Hematopoietic multipotent progenitor cell treated with erythropoietin and hydrocortisone succinate and interleukin-3 and kit ligand, for 15 days (in vitro differentiated cells): ENCODE measurements around the gene METTL17.
"Not testable (repeated sequence)": the region's sequence is repeated elsewhere in the genome, so short reads cannot be mapped to it uniquely, and the experiment has no call there.

Source experiments
- DNase-seq: peaks from one replicate; pipeline ENCODE4 v3.0.0-alpha.2; 2015; ENCODE audit warnings: low spot score

Gene METTL17

GRCh38 chr14:20989787-20990600, at the start of gene METTL17:
Gene METTL17, plus strand, starts transcription at chr14:20989980. Its CDS starts 23 bp downstream, at chr14:20990003.
- peak; percentile 84 for DNase-seq

GRCh38 chr14:20945146-20945545, 44.6 kb upstream of the METTL17 start:
- not testable (repeated sequence) for DNase-seq

- not testable (repeated sequence) for DNase-seq
Measured at GRCh38 chr14:20946707-20947106, 43.1 kb upstream of the METTL17 start.

- not testable (repeated sequence) for DNase-seq
Measured at GRCh38 chr14:20954736-20955537, 34.8 kb upstream of the METTL17 start, which contains the start of gene RNASE2. Gene RNASE2, plus strand, starts transcription at chr14:20955487. Its CDS starts 285 bp downstream, at chr14:20955772.

GRCh38 chr14:20955538-20955873, 34.3 kb upstream of the METTL17 start:
- not testable (repeated sequence) for DNase-seq

GRCh38 chr14:20956376-20956976, 33.3 kb upstream of the METTL17 start:
- DNase-seq = no peak

GRCh38 chr14:20958946-20959345, 30.8 kb upstream of the METTL17 start:
- DNase-seq = not testable (repeated sequence)

GRCh38 chr14:20969336-20969735, 20.4 kb upstream of the METTL17 start:
- DNase-seq = no peak

GRCh38 chr14:20970647-20970982, 19.2 kb upstream of the METTL17 start:
- no peak for DNase-seq

GRCh38 chr14:20970983-20971704, 18.6 kb upstream of the METTL17 start:
- DNase-seq = peak; percentile 78

- no peak for DNase-seq
Measured at GRCh38 chr14:20971705-20972021, 18.1 kb upstream of the METTL17 start.

- DNase-seq = no peak
Measured at GRCh38 chr14:20973501-20973900, 16.3 kb upstream of the METTL17 start.

- no peak for DNase-seq
Measured at GRCh38 chr14:20976291-20976690, 13.5 kb upstream of the METTL17 start.

GRCh38 chr14:20978687-20979086, 11.1 kb upstream of the METTL17 start:
- no peak for DNase-seq

GRCh38 chr14:20980906-20981305, 8.9 kb upstream of the METTL17 start:
- DNase-seq = no peak

- DNase-seq = no peak
Measured at GRCh38 chr14:20982646-20983369, 7.0 kb upstream of the METTL17 start.

- DNase-seq = not testable (repeated sequence)
Measured at GRCh38 chr14:20985650-20986049, 4.1 kb upstream of the METTL17 start.

- no peak for DNase-seq
Measured at GRCh38 chr14:20986811-20987210, 3.0 kb upstream of the METTL17 start.

GRCh38 chr14:20988717-20989470, 886 bp upstream of the METTL17 start:
- no peak for DNase-seq

GRCh38 chr14:20989471-20989786, 351 bp upstream of the METTL17 start:
- no peak for DNase-seq

GRCh38 chr14:20996521-20996920, 6.7 kb downstream of the METTL17 start:
- no peak for DNase-seq
